ENCODE data around the gene TRAPPC3.

GRCh38 chr1:36166136-36166535 lies 16.9 kb upstream of the TRAPPC3 start:
- no peak for TF ChIP-seq CTCF (IDR thresholded peaks at IDR 0.05 in 8 of 11, conservative IDR thresholded peaks at IDR 0.05 in 3 of 11)
- TF ChIP-seq POLR2A (IDR thresholded peaks at IDR 0.05): no peak
